A549 (cell line): ENCODE measurements around the gene ADARB2.

Source experiments
- CHD4 ChIP-seq: fragments of 200-600 bp; sonication (generic); IDR thresholded peaks from 2 replicates; pipeline ENCODE4 v1.6.1; 2016; ENCODE audit warnings: antibody characterized with exemption, mild to moderate bottlenecking, borderline replicate concordance
- CTCF ChIP-seq: fragments of >200 bp; sonication (Bioruptor Twin); formaldehyde crosslinking; IDR thresholded peaks from 3 replicates; pipeline ENCODE4 v1.5.1; 2016
- HDAC2 ChIP-seq: fragments of 200-600 bp; sonication (generic); IDR thresholded peaks from 2 replicates; pipeline ENCODE4 v1.6.1; 2016
- NPAS2 ChIP-seq: fragments of 250-450 bp; sonication (Bioruptor Pico); IDR thresholded peaks from 2 replicates; pipeline ENCODE4 v1.8.0; 2022; ENCODE audit warnings: mild to moderate bottlenecking, moderate library complexity, borderline replicate concordance
- REST ChIP-seq: fragments of 200-600 bp; sonication (generic); IDR thresholded peaks from 2 replicates; pipeline ENCODE4 v1.6.1; 2016; ENCODE audit warnings: antibody characterized with exemption, mild to moderate bottlenecking, moderate library complexity
- RFX5 ChIP-seq: fragments of 450-650 bp; IDR thresholded peaks from 2 replicates; pipeline ENCODE4 v1.7.1; 2014; ENCODE audit warnings: antibody characterized with exemption, mild to moderate bottlenecking, moderate library complexity
- SREBF2 ChIP-seq: fragments of 450-650 bp; IDR thresholded peaks from 2 replicates; pipeline ENCODE4 v1.6.1; 2014; ENCODE audit warnings: mild to moderate bottlenecking, moderate library complexity
- USF2 ChIP-seq: fragments of 450-650 bp; IDR thresholded peaks from 2 replicates; pipeline ENCODE4 v1.6.1; 2014; ENCODE audit warnings: antibody characterized with exemption

GRCh38 chr10:1529806-1530413, 207.4 kb downstream of the ADARB2 start:
- no peak for TF ChIP-seq REST
- no peak for TF ChIP-seq CTCF
- no peak for TF ChIP-seq SREBF2
- no peak for TF ChIP-seq HDAC2
- TF ChIP-seq NPAS2 (CRISPR knock-in tag), result no peak
- TF ChIP-seq CHD4, result no peak
- TF ChIP-seq RFX5, result no peak
- no peak for TF ChIP-seq USF2
